ENCODE data around the gene WNT6.

WNT6 gene

GRCh38 chr2:218898109-218898878 is 38.7 kb downstream of the WNT6 start:
- DNase-seq = peak; percentile 77
- TF ChIP-seq EZH2phosphoT487 (IDR thresholded peaks at IDR 0.05; ENCODE audit: low read length) = no peak
- TF ChIP-seq CTCF (IDR thresholded peaks at IDR 0.05; ENCODE audit: low read length) = peak; percentile 96
- no peak for TF ChIP-seq EZH2 (optimal IDR thresholded peaks at IDR 0.05; ENCODE audit: low read depth, low read length)
- Histone ChIP-seq H3K9me2 (replicated peaks; ENCODE audit: insufficient read depth, low read length) (no peaks in the 10 kb centered on the region), H3K4me1 (ENCODE audit: low read length) (peaks cover 45% of the 10 kb centered on the region), H4K20me1 (ENCODE audit: insufficient read depth, low read length) (no peaks in the 10 kb centered on the region), H3K9ac (ENCODE audit: low read length) (peak overlapping the region; percentile 94; the same call in 1 of the 2 replicates), H2AFZ (ENCODE audit: low read length) (peak overlapping the region; percentile 44; the same call in 1 of the 2 replicates), H3K4me3 (ENCODE audit: low read length) (peak overlapping the region; percentile 59), H3K79me2 (ENCODE audit: low read length) (peaks cover 16% of the 10 kb centered on the region), H3K9me3 (replicated peaks; ENCODE audit: insufficient read depth, low read length) (no peaks in the 10 kb centered on the region), H3K4me2 (ENCODE audit: low read depth, low read length) (peak overlapping the region; percentile 88), H3K27me3 (replicated peaks; ENCODE audit: insufficient read depth, low read length) (no peaks in the 10 kb centered on the region), H3K36me3 (replicated peaks; ENCODE audit: insufficient read depth, low read length) (no peaks in the 10 kb centered on the region), H3K27ac (ENCODE audit: low read length) (peak overlapping the region; percentile 98), H3F3A (ENCODE audit: insufficient read depth, low read length) (peaks cover 38% of the 10 kb centered on the region)

GRCh38 chr2:218899147-218899546 is 39.5 kb downstream of the WNT6 start:
- Histone ChIP-seq H3K9me2 (replicated peaks; ENCODE audit: insufficient read depth, low read length) (no peaks in the 10 kb centered on the region), H3K79me2 (ENCODE audit: low read length) (peaks cover 8% of the 10 kb centered on the region; the same call in 1 of the 2 replicates), H3F3A (ENCODE audit: insufficient read depth, low read length) (peaks cover 36% of the 10 kb centered on the region), H3K36me3 (replicated peaks; ENCODE audit: insufficient read depth, low read length) (no peaks in the 10 kb centered on the region), H3K4me1 (ENCODE audit: low read length) (peaks cover 36% of the 10 kb centered on the region), H4K20me1 (ENCODE audit: insufficient read depth, low read length) (no peaks in the 10 kb centered on the region), H3K4me3 (ENCODE audit: low read length) (no peak overlapping the region), H3K4me2 (ENCODE audit: low read depth, low read length) (no peak overlapping the region), H3K9me3 (replicated peaks; ENCODE audit: insufficient read depth, low read length) (no peaks in the 10 kb centered on the region), H2AFZ (ENCODE audit: low read length) (no peak overlapping the region), H3K27ac (ENCODE audit: low read length) (no peak overlapping the region), H3K27me3 (replicated peaks; ENCODE audit: insufficient read depth, low read length) (no peaks in the 10 kb centered on the region), H3K9ac (ENCODE audit: low read length) (no peak overlapping the region)
- no peak for DNase-seq
- TF ChIP-seq EZH2phosphoT487 (IDR thresholded peaks at IDR 0.05; ENCODE audit: low read length) = no peak
- TF ChIP-seq CTCF (IDR thresholded peaks at IDR 0.05; ENCODE audit: low read length) = no peak
- no peak for TF ChIP-seq EZH2 (optimal IDR thresholded peaks at IDR 0.05; ENCODE audit: low read depth, low read length)

GRCh38 chr2:218902427-218902826 is 42.8 kb downstream of the WNT6 start:
- DNase-seq = no peak
- no peak overlapping the region for H3K4me3 ChIP-seq (ENCODE audit: low read length)
- no peak overlapping the region for H3K4me2 ChIP-seq (ENCODE audit: low read depth, low read length)
- H2AFZ ChIP-seq (ENCODE audit: low read length) = no peak overlapping the region
- TF ChIP-seq EZH2phosphoT487 (IDR thresholded peaks at IDR 0.05; ENCODE audit: low read length) (no peak), EZH2 (optimal IDR thresholded peaks at IDR 0.05; ENCODE audit: low read depth, low read length) (no peak), CTCF (IDR thresholded peaks at IDR 0.05; ENCODE audit: low read length) (no peak)
- peaks cover 5% of the 10 kb centered on the region for H3F3A ChIP-seq (ENCODE audit: insufficient read depth, low read length)
- H3K9ac ChIP-seq (ENCODE audit: low read length) = no peak overlapping the region
- H3K27ac ChIP-seq (ENCODE audit: low read length) = no peak overlapping the region
- no peaks in the 10 kb centered on the region for H3K9me3 ChIP-seq (replicated peaks; ENCODE audit: insufficient read depth, low read length)
- no peaks in the 10 kb centered on the region for H3K36me3 ChIP-seq (replicated peaks; ENCODE audit: insufficient read depth, low read length)
- H3K27me3 ChIP-seq (replicated peaks; ENCODE audit: insufficient read depth, low read length) = no peaks in the 10 kb centered on the region
- H4K20me1 ChIP-seq (ENCODE audit: insufficient read depth, low read length) = no peaks in the 10 kb centered on the region
- H3K9me2 ChIP-seq (replicated peaks; ENCODE audit: insufficient read depth, low read length) = no peaks in the 10 kb centered on the region
- peaks cover 11% of the 10 kb centered on the region for H3K4me1 ChIP-seq (ENCODE audit: low read length)
- H3K79me2 ChIP-seq (ENCODE audit: low read length) = no peaks in the 10 kb centered on the region
